Spleen (tissue), 7 donors: ENCODE results near the gene SP100.
A peak's percentile ranks its signal among the peaks of the same experiment; 100 is the strongest.

Experiments
- POLR2A ChIP-seq, 3 donors: fragments of 450-650 bp; IDR thresholded peaks; one replicate each; pipeline ENCODE4 v1.5.1; 2017; ENCODE audit warnings: antibody characterized with exemption in 3 of 3, mild to moderate bottlenecking in 1 of 3
- POLR2AphosphoS5 ChIP-seq, 3 donors: sonication (generic); formaldehyde crosslinking; IDR thresholded peaks; one replicate each; pipeline ENCODE4 v1.5.1; 2017; ENCODE audit warnings: antibody characterized with exemption in 3 of 3
- TF ChIP-seq, protein P1 (sequence below), 11 experiments: fragments of 200-600 bp in 7 of 11; fragments of 450-650 bp in 4 of 11; sonication (generic) in 4 of 11; IDR thresholded peaks in 8 of 11; conservative IDR thresholded peaks in 3 of 11; 1 replicate in 7 of 11; 2 replicates in 4 of 11; pipeline versions ENCODE4 v1.4.0 to v1.8.0; 2016 to 2021; ENCODE audit warnings: antibody characterized with exemption in 11 of 11, inconsistent platforms in 4 of 11, mild to moderate bottlenecking in 1 of 11
- donor health status: DM: no; HTN: no; CAD: no; lungs with moderate emphysema.
- donor health status: DM: no; HTN: no; CAD: no.
- donor health status: DM: no; HTN: no; CAD: no.

DNA sequence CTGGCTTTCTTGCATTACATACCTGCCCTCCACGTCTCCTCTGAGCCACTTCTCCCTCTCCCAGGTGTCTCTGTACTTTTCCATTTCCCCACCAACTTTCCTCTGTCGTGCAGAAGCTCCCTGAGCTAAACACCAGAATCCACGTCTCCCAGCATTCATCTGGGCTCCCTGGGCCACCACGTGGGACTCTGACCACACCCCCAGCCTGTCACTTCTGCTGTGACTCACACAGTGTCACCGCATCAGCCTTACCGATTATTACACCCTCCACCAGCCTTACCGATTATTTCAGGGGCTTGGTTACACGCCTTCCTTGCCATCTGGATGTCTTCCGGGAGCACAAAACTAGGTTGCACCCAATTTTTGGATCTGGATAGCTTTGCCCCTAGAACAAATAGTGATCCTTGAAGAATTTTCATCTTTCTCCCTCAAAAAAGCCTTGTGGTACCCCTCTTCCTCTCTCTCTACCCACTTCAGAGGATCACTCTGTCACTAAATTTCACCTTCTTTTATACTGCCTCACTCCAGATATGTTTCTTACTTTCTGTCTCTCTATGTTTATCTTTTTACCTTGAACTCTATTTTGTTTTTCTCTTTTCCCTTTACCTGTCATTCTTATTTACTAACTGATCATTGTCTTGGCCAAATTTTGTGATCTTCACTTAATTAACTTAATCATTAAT is 159.8 kb downstream of the SP100 start:
- TF ChIP-seq POLR2A (IDR thresholded peaks at IDR 0.05) (no peak), POLR2AphosphoS5 (IDR thresholded peaks at IDR 0.05) (peak in 1 of 3 donors; percentile 10)
- TF ChIP-seq, protein P1, sequence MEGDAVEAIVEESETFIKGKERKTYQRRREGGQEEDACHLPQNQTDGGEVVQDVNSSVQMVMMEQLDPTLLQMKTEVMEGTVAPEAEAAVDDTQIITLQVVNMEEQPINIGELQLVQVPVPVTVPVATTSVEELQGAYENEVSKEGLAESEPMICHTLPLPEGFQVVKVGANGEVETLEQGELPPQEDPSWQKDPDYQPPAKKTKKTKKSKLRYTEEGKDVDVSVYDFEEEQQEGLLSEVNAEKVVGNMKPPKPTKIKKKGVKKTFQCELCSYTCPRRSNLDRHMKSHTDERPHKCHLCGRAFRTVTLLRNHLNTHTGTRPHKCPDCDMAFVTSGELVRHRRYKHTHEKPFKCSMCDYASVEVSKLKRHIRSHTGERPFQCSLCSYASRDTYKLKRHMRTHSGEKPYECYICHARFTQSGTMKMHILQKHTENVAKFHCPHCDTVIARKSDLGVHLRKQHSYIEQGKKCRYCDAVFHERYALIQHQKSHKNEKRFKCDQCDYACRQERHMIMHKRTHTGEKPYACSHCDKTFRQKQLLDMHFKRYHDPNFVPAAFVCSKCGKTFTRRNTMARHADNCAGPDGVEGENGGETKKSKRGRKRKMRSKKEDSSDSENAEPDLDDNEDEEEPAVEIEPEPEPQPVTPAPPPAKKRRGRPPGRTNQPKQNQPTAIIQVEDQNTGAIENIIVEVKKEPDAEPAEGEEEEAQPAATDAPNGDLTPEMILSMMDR (IDR thresholded peaks at IDR 0.05 in 8 of 11, conservative IDR thresholded peaks at IDR 0.05 in 3 of 11) = no peak
